C4-2B (cell line): Measurements from ENCODE around the gene RIMS1.

Experiments
- ZFX ChIP-seq: fragments of 450-650 bp; IDR thresholded peaks from 2 replicates; pipeline ENCODE4 v1.6.1; 2017
- TF ChIP-seq, protein P1 (sequence below): fragments of 450-650 bp; conservative IDR thresholded peaks from 2 replicates; pipeline ENCODE4 v1.5.1; 2017; ENCODE audit warnings: mild to moderate bottlenecking

- TF ChIP-seq, protein P1, sequence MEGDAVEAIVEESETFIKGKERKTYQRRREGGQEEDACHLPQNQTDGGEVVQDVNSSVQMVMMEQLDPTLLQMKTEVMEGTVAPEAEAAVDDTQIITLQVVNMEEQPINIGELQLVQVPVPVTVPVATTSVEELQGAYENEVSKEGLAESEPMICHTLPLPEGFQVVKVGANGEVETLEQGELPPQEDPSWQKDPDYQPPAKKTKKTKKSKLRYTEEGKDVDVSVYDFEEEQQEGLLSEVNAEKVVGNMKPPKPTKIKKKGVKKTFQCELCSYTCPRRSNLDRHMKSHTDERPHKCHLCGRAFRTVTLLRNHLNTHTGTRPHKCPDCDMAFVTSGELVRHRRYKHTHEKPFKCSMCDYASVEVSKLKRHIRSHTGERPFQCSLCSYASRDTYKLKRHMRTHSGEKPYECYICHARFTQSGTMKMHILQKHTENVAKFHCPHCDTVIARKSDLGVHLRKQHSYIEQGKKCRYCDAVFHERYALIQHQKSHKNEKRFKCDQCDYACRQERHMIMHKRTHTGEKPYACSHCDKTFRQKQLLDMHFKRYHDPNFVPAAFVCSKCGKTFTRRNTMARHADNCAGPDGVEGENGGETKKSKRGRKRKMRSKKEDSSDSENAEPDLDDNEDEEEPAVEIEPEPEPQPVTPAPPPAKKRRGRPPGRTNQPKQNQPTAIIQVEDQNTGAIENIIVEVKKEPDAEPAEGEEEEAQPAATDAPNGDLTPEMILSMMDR = no peak
- TF ChIP-seq ZFX = no peak
Measured at GRCh38 chr6:72365773-72366172, 479.4 kb downstream of the RIMS1 start.
